IPS-15b (cell line): Measurements from ENCODE around the gene SLC39A11.
"Not testable (repeated sequence)": the region's sequence is repeated elsewhere in the genome, so short reads cannot be mapped to it uniquely, and the experiment has no call there.

Experiments
- H3K27me3 ChIP-seq: one replicate; pipeline ENCODE4 v1.6.1; 2013; ENCODE audit warnings: low read length; ENCODE audit not compliant: control insufficient read depth, insufficient read depth
- H3K36me3 ChIP-seq: one replicate; pipeline ENCODE4 v1.6.1; 2013; ENCODE audit warnings: low read length; ENCODE audit not compliant: control insufficient read depth, insufficient read depth
- H3K4me1 ChIP-seq: one replicate; pipeline ENCODE4 v1.6.1; 2013; ENCODE audit warnings: mild to moderate bottlenecking, low read length; ENCODE audit not compliant: control insufficient read depth, insufficient read depth
- H3K4me3 ChIP-seq: one replicate; pipeline ENCODE4 v1.5.1; 2013; ENCODE audit warnings: low read depth, low read length
- H3K9ac ChIP-seq: one replicate; pipeline ENCODE4 v1.6.1; 2013; ENCODE audit warnings: low read depth, mild to moderate bottlenecking, low read length
- H3K9me3 ChIP-seq: one replicate; pipeline ENCODE4 v1.6.1; 2013; ENCODE audit warnings: mild to moderate bottlenecking, low read length; ENCODE audit not compliant: control insufficient read depth, insufficient read depth

The SLC39A11 gene

GRCh38 chr17:73092523-73093135 is at the start of gene SLC39A11:
Gene SLC39A11 (minus strand): TSS chr17:73092688. CDS start chr17:73088764, 3,924 bp downstream.
- peak within 1 kb of the TSS; percentile 70 for H3K9ac ChIP-seq
- H3K4me3 ChIP-seq = peak within 1 kb of the TSS; percentile 82

DNA sequence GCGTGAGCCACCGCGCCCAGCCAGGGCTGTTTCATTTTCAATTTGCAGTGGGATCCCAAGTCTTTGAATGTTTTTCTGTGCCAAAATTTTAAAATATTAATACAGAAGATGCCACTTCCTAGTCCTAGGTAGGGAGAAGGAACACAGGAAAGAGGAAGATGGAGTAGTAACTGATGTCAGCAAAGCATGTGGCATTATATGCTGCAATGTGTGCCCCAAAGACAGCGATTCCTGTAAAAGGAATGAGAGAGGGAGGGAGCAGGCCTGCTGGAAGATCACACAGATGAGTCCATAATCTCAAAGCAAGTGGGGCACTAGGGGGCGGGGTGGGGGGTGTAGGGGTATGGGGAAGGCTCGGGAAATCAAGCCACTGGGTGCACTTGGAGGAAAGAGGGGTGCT is 48.9 kb upstream of the SLC39A11 start:
- H3K36me3 ChIP-seq = no peaks in the 10 kb centered on the region
- no peak overlapping the region for H3K4me3 ChIP-seq
- no peaks in the 10 kb centered on the region for H3K4me1 ChIP-seq
- no peaks in the 10 kb centered on the region for H3K27me3 ChIP-seq
- H3K9ac ChIP-seq = no peak overlapping the region
- H3K9me3 ChIP-seq = no peaks in the 10 kb centered on the region

More at GRCh38 chr17:73092523-73093135, at the start of gene SLC39A11:
- Histone ChIP-seq H3K9me3 (no peaks in the 10 kb centered on the region), H3K36me3 (no peaks in the 10 kb centered on the region), H3K27me3 (no peaks in the 10 kb centered on the region), H3K4me1 (peaks cover 9% of the 10 kb centered on the region)

- Histone ChIP-seq H3K4me1 (no peaks in the 10 kb centered on the region), H3K27me3 (no peaks in the 10 kb centered on the region), H3K4me3 (no peak overlapping the region), H3K9ac (no peak overlapping the region), H3K36me3 (no peaks in the 10 kb centered on the region), H3K9me3 (no peaks in the 10 kb centered on the region)
Observed at GRCh38 chr17:73140566-73140965, 48.1 kb upstream of the SLC39A11 start.

DNA sequence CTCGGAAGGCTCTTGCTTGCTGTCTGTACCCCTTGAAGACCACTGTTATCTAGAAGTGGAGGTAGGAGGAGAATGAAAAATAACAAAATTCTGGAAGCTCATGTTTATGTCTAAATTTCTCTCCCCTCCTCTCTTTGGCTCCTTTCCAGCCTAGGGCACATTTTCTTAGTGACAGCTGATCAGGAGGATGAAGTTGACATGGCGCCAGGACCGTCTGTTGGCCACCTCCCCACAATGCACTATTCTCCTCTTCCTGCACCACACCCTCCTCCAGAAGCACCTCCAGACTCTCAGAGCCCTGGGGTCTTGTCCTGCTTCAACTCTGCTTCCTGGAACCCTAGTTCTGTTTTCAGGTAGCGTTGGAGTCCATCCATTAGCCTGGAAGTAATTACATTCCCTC is 46.8 kb upstream of the SLC39A11 start:
- no peaks in the 10 kb centered on the region for H3K4me1 ChIP-seq
- no peak overlapping the region for H3K4me3 ChIP-seq
- no peaks in the 10 kb centered on the region for H3K9me3 ChIP-seq
- H3K36me3 ChIP-seq = no peaks in the 10 kb centered on the region
- no peaks in the 10 kb centered on the region for H3K27me3 ChIP-seq
- H3K9ac ChIP-seq = no peak overlapping the region

DNA sequence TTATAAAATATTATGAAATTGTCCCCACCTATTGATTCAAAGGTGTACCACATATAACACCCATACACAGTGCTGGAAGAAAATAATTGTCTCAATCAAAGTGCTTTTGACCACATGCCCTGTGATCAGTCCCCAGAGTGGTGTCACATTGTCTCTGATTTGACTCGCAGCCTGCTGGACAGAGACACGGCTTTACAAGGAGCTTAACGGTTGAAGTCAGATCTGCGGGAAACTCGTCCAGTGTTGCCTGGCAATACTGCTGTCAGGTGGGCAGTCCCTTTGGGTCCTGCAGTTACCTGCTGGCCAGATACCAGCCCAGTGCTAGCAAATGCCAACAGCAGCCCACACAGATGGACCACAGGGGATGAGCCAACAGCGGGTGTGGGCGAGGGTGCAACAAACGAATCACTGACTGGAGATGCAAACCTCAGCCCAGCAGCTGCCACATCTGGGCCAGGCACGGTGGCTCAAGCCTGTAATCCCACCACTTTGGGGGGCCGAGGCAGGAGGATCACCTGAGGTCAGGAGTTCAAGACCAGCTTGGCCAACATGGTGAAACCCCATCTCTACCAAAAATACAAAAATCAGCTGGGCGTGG is 46.2 kb upstream of the SLC39A11 start:
- Histone ChIP-seq H3K36me3 (no peaks in the 10 kb centered on the region), H3K9ac (no peak overlapping the region), H3K4me1 (no peaks in the 10 kb centered on the region)

DNA sequence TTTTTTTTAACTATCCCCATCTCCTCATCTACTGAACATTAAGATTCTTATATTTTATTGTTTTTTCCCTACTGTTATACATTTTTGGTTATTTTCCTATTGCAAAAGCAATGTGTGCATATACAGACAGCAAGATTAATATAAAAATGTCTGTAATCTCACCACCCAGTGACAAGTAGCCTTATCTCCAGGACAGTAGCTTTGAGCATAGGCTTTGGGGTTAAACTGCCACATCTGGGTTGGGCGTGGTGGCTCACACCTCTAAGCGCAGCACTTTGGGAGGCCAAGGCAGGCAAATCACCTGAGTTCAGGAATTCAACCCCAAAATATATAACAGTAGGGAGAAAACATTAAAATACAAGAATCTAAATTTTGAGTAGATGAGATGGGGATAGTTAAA is 44.9 kb upstream of the SLC39A11 start:
- H3K9me3 ChIP-seq = no peaks in the 10 kb centered on the region
- H3K4me3 ChIP-seq = no peak overlapping the region
- H3K4me1 ChIP-seq = peaks cover 1% of the 10 kb centered on the region
- no peaks in the 10 kb centered on the region for H3K27me3 ChIP-seq
- H3K9ac ChIP-seq = no peak overlapping the region
- no peaks in the 10 kb centered on the region for H3K36me3 ChIP-seq

More for the DNA sequence above, 46.2 kb upstream of the SLC39A11 start:
- no peaks in the 10 kb centered on the region for H3K9me3 ChIP-seq
- no peak overlapping the region for H3K4me3 ChIP-seq
- no peaks in the 10 kb centered on the region for H3K27me3 ChIP-seq

- H3K4me3 ChIP-seq = no peak overlapping the region
- no peak overlapping the region for H3K9ac ChIP-seq
- no peaks in the 10 kb centered on the region for H3K9me3 ChIP-seq
- peaks cover 2% of the 10 kb centered on the region for H3K4me1 ChIP-seq
- no peaks in the 10 kb centered on the region for H3K27me3 ChIP-seq
- H3K36me3 ChIP-seq = no peaks in the 10 kb centered on the region
Observed at GRCh38 chr17:73135766-73136165, 43.3 kb upstream of the SLC39A11 start.

GRCh38 chr17:73133911-73134649 is 41.6 kb upstream of the SLC39A11 start:
- Histone ChIP-seq H3K9ac (no peak overlapping the region), H3K9me3 (no peaks in the 10 kb centered on the region), H3K36me3 (no peaks in the 10 kb centered on the region), H3K4me3 (no peak overlapping the region), H3K27me3 (no peaks in the 10 kb centered on the region), H3K4me1 (peaks cover 2% of the 10 kb centered on the region)

DNA sequence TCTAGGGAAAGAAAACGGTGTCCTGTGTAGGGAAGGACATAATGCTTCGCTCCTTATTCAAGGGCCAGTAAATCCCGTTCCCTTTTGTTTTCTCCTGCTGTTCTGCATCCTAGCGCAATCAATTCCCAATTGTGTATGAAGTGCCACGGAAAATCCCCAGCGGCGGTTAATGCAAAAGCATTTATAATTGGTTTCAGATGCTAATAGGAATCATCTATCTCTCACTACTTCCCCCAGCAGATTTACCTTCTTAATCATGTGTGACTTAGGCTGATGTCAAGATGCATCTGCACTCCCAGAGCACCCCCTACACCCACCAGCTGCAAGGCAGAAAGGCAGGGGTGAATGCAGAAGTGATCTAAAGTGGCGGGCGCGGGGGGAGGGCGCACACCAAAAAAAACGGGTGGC is 39.6 kb upstream of the SLC39A11 start:
- no peaks in the 10 kb centered on the region for H3K27me3 ChIP-seq
- H3K9me3 ChIP-seq = no peaks in the 10 kb centered on the region
- H3K4me3 ChIP-seq = no peak overlapping the region
- H3K36me3 ChIP-seq = no peaks in the 10 kb centered on the region
- peaks cover 2% of the 10 kb centered on the region for H3K4me1 ChIP-seq
- H3K9ac ChIP-seq = no peak overlapping the region

DNA sequence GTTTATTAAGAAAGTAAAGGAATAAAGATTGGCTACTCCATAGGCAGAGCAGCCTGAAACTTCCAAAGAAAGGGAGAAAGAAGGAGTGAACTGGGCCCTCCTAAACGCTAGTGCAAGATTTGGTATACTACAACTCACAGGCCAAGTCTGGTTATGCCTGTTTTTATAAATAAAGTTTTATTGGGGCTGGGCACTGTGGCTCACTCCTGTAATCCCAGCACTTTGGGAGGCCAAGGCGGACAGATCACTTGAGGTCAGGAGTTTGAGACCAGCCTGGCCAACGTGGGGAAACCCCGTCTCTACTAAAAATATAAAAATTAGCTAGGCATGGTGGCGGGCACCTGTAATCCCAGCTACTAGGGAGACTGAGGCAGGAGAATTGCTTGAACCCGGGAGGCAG is 39.0 kb upstream of the SLC39A11 start:
- not testable (repeated sequence) for H3K36me3 ChIP-seq, H3K27me3 ChIP-seq, H3K9ac ChIP-seq, H3K9me3 ChIP-seq, H3K4me1 ChIP-seq, H3K4me3 ChIP-seq

- Histone ChIP-seq H3K9ac (no peak overlapping the region), H3K4me3 (no peak overlapping the region)
Observed at GRCh38 chr17:73130977-73131376, 38.5 kb upstream of the SLC39A11 start.

GRCh38 chr17:73128496-73128895 is 36.0 kb upstream of the SLC39A11 start:
- H3K4me1 ChIP-seq = peaks cover 2% of the 10 kb centered on the region
- H3K9me3 ChIP-seq = no peaks in the 10 kb centered on the region
- no peaks in the 10 kb centered on the region for H3K36me3 ChIP-seq
- no peaks in the 10 kb centered on the region for H3K27me3 ChIP-seq
- H3K9ac ChIP-seq = no peak overlapping the region
- no peak overlapping the region for H3K4me3 ChIP-seq

More at GRCh38 chr17:73130977-73131376, 38.5 kb upstream of the SLC39A11 start:
- Histone ChIP-seq H3K36me3 (no peaks in the 10 kb centered on the region), H3K27me3 (no peaks in the 10 kb centered on the region), H3K9me3 (no peaks in the 10 kb centered on the region), H3K4me1 (peaks cover 2% of the 10 kb centered on the region)
